Transverse colon (tissue), 4 donors: Measurements from ENCODE around the gene TRIB2. TPM values are rescaled to one million over a fixed set of nuclear protein-coding genes. Genes with fewer than 3 reads are reported as not detected.

Experiments
- DNase-seq: peaks from one replicate; pipeline ENCODE4 v3.0.0-alpha.2; 2019
- H3K27ac ChIP-seq, 4 donors: fragments of 200-600 bp; sonication (generic); 2 replicates each; pipeline ENCODE4 v1.5.1; 2016 to 2018; ENCODE audit warnings: inconsistent platforms in 4 of 4
- H3K27me3 ChIP-seq: fragments of 200-600 bp; sonication (generic); 2 replicates; pipeline ENCODE4 v1.5.1; 2017; ENCODE audit warnings: inconsistent platforms
- H3K36me3 ChIP-seq, 4 donors: fragments of 200-600 bp; sonication (generic); 2 replicates each; pipeline ENCODE4 v1.5.1; 2017 to 2019; ENCODE audit warnings: inconsistent platforms in 4 of 4
- H3K4me1 ChIP-seq, 4 donors: fragments of 200-600 bp; sonication (generic); 2 replicates each; pipeline ENCODE4 v1.5.1; 2017 to 2020; ENCODE audit warnings: inconsistent platforms in 4 of 4
- H3K4me3 ChIP-seq, 4 donors: fragments of 200-600 bp; sonication (generic); 1 replicate in 1 of 4; 2 replicates in 3 of 4; pipeline versions ENCODE4 v1.5.1 to v1.6.1; 2017 to 2019; ENCODE audit warnings: inconsistent platforms in 4 of 4
- H3K9me3 ChIP-seq, 2 donors: fragments of 200-600 bp; sonication (generic); 2 replicates each; pipeline ENCODE4 v1.5.1; 2017 to 2019; ENCODE audit warnings: inconsistent platforms in 2 of 2
- EP300 ChIP-seq: sonication (generic); formaldehyde crosslinking; IDR thresholded peaks from one replicate; pipeline ENCODE4 v1.6.1; 2017; ENCODE audit warnings: antibody characterized with exemption, low read depth
- POLR2A ChIP-seq: fragments of 450-650 bp; IDR thresholded peaks from one replicate; pipeline ENCODE4 v1.6.1; 2016; ENCODE audit warnings: antibody characterized with exemption, mild to moderate bottlenecking, moderate library complexity
- POLR2AphosphoS5 ChIP-seq, 3 donors: sonication (generic); formaldehyde crosslinking; IDR thresholded peaks; one replicate each; pipeline ENCODE4 v1.6.1; 2016; ENCODE audit warnings: antibody characterized with exemption in 3 of 3
- WGBS, 2 donors: methylation state at CpG; one replicate each; pipeline ENCODE4 v1.1.5; 2018; ENCODE audit warnings: low coverage in 1 of 2; 5-methylcytosine and 5-hydroxymethylcytosine counted together
- in situ Hi-C, 4 donors: fragments of 200-750 bp; cut with MboI; loops; one replicate each; pipeline versions ENCODE4 v1.15.0 to v1.15.1; 2017; ENCODE audit warnings: low sequenced_read_pairs in 3 of 4, low pct_ligation_motif_present in 1 of 4, low pct_unique_long_range_greater_than_20kb in 1 of 4
- intact Hi-C: fragments of 100-400 bp; cut with DNase I; formaldehyde crosslinking; loops from one replicate; pipeline ENCODE4 v1.15.1; 2023; ENCODE audit warnings: low total_unique reads
- total RNA-seq, 4 donors: library from RNA; depleted of rRNA; stranded (reverse); fragments of >200 nt; gene quantifications; one replicate each; pipeline ENCODE4 v1.1.0, GENCODE V29; 2016
- TF ChIP-seq, protein P1 (sequence below), 5 experiments: fragments of 200-600 bp in 3 of 5; fragments of 450-650 bp in 2 of 5; sonication (generic) in 3 of 5; IDR thresholded peaks; 1 replicate in 2 of 5; 2 replicates in 3 of 5; pipeline ENCODE4 v1.5.1; 2016 to 2017; ENCODE audit warnings: antibody characterized with exemption in 5 of 5, inconsistent platforms in 3 of 5, mild to moderate bottlenecking in 2 of 5, moderate library complexity in 1 of 5

The TRIB2 gene
- total RNA-seq, 4 donors from 2014 or later, result 14.2 to 109 (median 36.1) TPM

DNA sequence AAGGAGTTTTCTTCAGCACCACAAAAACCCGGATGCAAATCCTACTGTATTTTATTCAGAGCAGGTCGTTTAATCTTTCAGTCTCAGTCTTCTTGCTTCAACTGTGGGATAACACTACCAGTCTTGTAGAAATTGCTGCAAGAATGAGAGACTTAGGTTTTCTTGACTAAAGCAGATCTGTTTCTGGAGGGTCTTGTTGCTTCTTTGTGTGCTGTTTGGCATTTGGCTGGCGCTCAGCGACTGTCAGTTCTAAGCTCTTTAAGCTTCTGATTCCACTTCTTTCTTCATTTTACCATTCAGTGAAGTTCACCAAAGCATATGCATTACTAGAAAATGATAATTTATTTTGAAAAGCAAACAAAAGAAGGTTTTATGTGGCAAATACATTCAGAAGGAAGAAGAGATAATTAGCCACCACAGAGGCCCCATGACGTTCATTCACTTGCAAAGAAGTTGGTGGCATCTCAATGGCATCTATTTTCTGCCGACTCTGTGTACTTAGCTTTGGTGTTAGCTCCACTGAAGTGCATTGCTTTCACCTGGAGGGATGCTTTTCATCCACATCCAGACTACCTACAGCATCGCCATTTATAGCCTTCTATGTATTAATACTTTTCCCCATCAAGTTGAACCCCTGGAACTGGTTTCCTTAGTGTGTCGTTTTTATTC lies 53.7 kb downstream of the TRIB2 start:
- 68 to 74% methylated on average over 8 of the region's 8 CpGs for WGBS, 2 donors
- Histone ChIP-seq H3K4me1 (no peaks in the 10 kb centered on the region), H3K36me3 (no peaks in the 10 kb centered on the region), H3K27me3 (no peaks in the 10 kb centered on the region), H3K9me3 (no peaks in the 10 kb centered on the region), H3K4me3 (no peak overlapping the region), H3K27ac (no peak overlapping the region)
- DNase-seq, result no peak
- intact Hi-C loops, result no loop called here
- TF ChIP-seq, protein P1, sequence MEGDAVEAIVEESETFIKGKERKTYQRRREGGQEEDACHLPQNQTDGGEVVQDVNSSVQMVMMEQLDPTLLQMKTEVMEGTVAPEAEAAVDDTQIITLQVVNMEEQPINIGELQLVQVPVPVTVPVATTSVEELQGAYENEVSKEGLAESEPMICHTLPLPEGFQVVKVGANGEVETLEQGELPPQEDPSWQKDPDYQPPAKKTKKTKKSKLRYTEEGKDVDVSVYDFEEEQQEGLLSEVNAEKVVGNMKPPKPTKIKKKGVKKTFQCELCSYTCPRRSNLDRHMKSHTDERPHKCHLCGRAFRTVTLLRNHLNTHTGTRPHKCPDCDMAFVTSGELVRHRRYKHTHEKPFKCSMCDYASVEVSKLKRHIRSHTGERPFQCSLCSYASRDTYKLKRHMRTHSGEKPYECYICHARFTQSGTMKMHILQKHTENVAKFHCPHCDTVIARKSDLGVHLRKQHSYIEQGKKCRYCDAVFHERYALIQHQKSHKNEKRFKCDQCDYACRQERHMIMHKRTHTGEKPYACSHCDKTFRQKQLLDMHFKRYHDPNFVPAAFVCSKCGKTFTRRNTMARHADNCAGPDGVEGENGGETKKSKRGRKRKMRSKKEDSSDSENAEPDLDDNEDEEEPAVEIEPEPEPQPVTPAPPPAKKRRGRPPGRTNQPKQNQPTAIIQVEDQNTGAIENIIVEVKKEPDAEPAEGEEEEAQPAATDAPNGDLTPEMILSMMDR (IDR thresholded peaks at IDR 0.05), result no peak
- TF ChIP-seq POLR2AphosphoS5 (IDR thresholded peaks at IDR 0.05), result no peak
- no peak for TF ChIP-seq EP300
- no peak for TF ChIP-seq POLR2A
- in situ Hi-C loops, result no loop called here

DNA sequence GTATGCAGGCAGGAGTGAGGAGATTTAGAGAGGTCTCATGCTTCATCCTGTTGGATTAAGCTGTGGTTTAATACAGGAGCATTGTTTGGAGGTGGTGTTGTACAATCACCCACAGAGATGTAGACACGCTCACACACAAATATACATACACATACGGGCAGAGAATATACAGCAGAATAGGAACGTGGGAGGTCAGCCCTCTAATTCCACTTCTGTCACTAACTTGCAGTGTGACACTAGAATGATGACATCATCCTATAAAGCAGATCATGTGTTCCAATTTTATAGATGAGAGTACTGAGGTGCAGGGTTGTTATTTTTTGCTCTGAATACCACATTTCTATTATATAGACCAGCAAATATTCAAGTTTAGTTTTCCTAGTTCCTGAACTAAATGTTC lies 54.4 kb downstream of the TRIB2 start:
- no peak for DNase-seq
- no peaks in the 10 kb centered on the region for H3K36me3 ChIP-seq
- TF ChIP-seq POLR2AphosphoS5 (IDR thresholded peaks at IDR 0.05) (no peak), EP300 (no peak), POLR2A (no peak)
- TF ChIP-seq, protein P1 (IDR thresholded peaks at IDR 0.05), result no peak
- H3K4me3 ChIP-seq, result no peak overlapping the region
- in situ Hi-C loops, result no loop called here
- no peaks in the 10 kb centered on the region for H3K9me3 ChIP-seq
- H3K27ac ChIP-seq, result no peak overlapping the region
- 78 to 81% methylated on average over 3 of the region's 3 CpGs for WGBS, 2 donors
- no peaks in the 10 kb centered on the region for H3K4me1 ChIP-seq
- intact Hi-C loops, result no loop called here
- H3K27me3 ChIP-seq, result no peaks in the 10 kb centered on the region

DNA sequence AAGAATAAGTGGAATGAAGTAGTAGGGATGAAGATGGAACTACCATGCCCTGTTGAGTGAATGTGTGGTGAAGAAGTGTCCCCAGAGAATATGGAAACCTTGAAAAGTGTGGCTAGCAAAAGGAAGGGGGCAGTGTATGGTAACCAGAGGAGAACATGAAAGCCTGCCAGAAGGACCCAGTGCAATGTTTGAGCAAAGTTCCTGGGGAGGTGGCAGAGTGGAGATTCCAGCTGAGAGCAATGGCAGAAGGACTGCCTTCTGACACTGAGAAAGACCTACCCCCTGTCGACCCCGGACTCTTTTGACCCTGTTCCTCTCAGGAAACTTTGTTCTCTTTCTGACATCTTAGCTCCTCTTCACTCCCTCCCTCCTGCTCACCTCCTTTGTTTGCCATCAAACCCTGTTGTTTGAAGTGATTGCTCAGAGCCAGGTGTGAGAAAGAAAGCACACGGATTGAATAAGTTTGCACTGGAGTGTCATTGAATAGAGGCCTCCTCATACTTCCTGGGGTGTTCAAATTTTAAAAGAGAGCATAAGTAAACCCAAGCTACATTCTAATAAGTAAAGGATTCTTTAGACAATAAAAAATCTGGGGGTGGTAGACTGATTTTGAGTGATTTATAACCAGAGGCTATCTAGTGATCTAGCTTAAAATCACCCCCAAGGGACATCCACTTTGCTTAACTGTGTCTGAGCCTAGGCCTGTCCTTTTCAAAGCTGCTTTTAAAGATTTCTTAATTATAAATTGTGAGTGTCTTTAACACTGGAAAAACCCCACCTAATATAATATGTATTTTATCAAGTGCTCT lies 57.1 kb downstream of the TRIB2 start:
- no peak for DNase-seq
- Histone ChIP-seq H3K4me3 (no peak overlapping the region), H3K36me3 (no peaks in the 10 kb centered on the region), H3K9me3 (no peaks in the 10 kb centered on the region), H3K4me1 (no peaks in the 10 kb centered on the region), H3K27ac (no peak overlapping the region), H3K27me3 (no peaks in the 10 kb centered on the region)
- WGBS, 2 donors, result 39 to 57% methylated on average over 1 to 3 of the region's 3 CpGs
- TF ChIP-seq, protein P1 (IDR thresholded peaks at IDR 0.05), result no peak
- no peak for TF ChIP-seq POLR2AphosphoS5 (IDR thresholded peaks at IDR 0.05)
- TF ChIP-seq POLR2A, result no peak
- TF ChIP-seq EP300, result no peak
- intact Hi-C loops (no loop called here), in situ Hi-C loops (no loop called here)

DNA sequence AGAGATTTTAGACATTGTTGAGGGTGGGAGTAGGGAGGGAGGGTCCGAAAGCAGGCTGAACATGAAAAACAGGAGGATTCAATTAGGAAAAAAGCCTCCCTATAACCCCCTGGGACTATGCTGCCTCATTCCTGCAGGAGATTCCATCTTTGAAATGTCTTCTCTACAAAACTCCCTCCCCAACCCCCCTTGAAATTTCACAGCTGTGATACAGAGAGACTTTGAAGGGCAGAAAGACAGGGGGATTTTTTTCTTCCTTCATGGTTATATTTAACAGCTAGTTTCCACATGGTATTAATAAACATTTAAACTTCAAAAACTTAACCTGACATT lies 57.6 kb downstream of the TRIB2 start:
- no peaks in the 10 kb centered on the region for H3K27me3 ChIP-seq
- 63 to 69% methylated on average over 1 of the region's 1 CpG for WGBS, 2 donors

More for the DNA sequence above, 57.6 kb downstream of the TRIB2 start:
- Histone ChIP-seq H3K36me3 (no peaks in the 10 kb centered on the region), H3K9me3 (no peaks in the 10 kb centered on the region), H3K4me3 (no peak overlapping the region), H3K4me1 (no peaks in the 10 kb centered on the region), H3K27ac (no peak overlapping the region)
- TF ChIP-seq POLR2A (no peak), EP300 (no peak), POLR2AphosphoS5 (IDR thresholded peaks at IDR 0.05) (no peak)
- TF ChIP-seq, protein P1 (IDR thresholded peaks at IDR 0.05), result no peak
- DNase-seq, result no peak
- intact Hi-C loops, result no loop called here
- in situ Hi-C loops, result no loop called here
